ENCODE data around the gene OBSCN. TPM values are rescaled to one million over a fixed set of nuclear protein-coding genes. Genes with fewer than 3 reads are reported as not detected.

OBSCN gene
- total and polyA plus RNA-seq, 10 of the 15 experiments (the other 5 are each of a cell fraction or from before 2014, with no cell fraction given): 0.01 to 0.36 (median 0.08) TPM; not detected in 2

- TF ChIP-seq MEF2A (IDR thresholded peaks at IDR 0.05; ENCODE audit: insufficient read depth, low read depth, low read length) (no peak), ZNF622 (IDR thresholded peaks at IDR 0.05) (no peak), SKIL (IDR thresholded peaks at IDR 0.05; ENCODE audit: low read depth, poor library complexity, severe bottlenecking) (no peak), JUNB (IDR thresholded peaks at IDR 0.05) (no peak), ZNF274 (IDR thresholded peaks at IDR 0.05; ENCODE audit: insufficient read depth, insufficient read length) (no peak), RCOR1 (conservative IDR thresholded peaks at IDR 0.05; ENCODE audit: low read depth, low read length) (no peak)
Observed at GRCh38 chr1:228291906-228292608, 84.2 kb downstream of the OBSCN start (continued).

GRCh38 chr1:228292609-228292911, 84.7 kb downstream of the OBSCN start:
- Histone ChIP-seq H3K27ac (ENCODE audit: control insufficient read depth, insufficient read depth) (no peak overlapping the region), H4K20me1 (ENCODE audit: control insufficient read depth, insufficient read depth) (no peaks in the 10 kb centered on the region), H3K36me3 (ENCODE audit: control insufficient read depth in 2 of 2, insufficient read depth in 2 of 2, low read length in 1 of 2) (no peaks in the 10 kb centered on the region), H3K9me3 (replicated peaks; ENCODE audit: control insufficient read depth, insufficient read depth, low read length) (no peaks in the 10 kb centered on the region), H3K4me3 (no peak overlapping the region), H3K27me3 (replicated peaks in 1 of 2; ENCODE audit: control insufficient read depth in 2 of 2, insufficient read depth in 2 of 2, low read length in 1 of 2) (no peaks in the 10 kb centered on the region), H3K4me1 (ENCODE audit: control insufficient read depth, insufficient read depth, low read length) (no peaks in the 10 kb centered on the region), H3K79me2 (ENCODE audit: control insufficient read depth, insufficient read depth, low read length) (no peaks in the 10 kb centered on the region), H2AFZ (ENCODE audit: control insufficient read depth, low read depth, low read length) (no peak overlapping the region), H3K9ac (ENCODE audit: control insufficient read depth, insufficient read depth, low read length) (no peak overlapping the region), H3K4me2 (ENCODE audit: control insufficient read depth, insufficient read depth) (no peak overlapping the region)
- RAD21 ChIA-PET (ENCODE audit: unreplicated experiment): no interaction called here
- no TSS peak for BruUV-seq (replicated peaks)
- no peak for DNase-seq (ENCODE audit: low read depth, low spot score)
- SMC1A ChIA-PET (ENCODE audit: uncharacterized antibody, unreplicated experiment): no interaction called here
- intact Hi-C loops (cut with micrococcal nuclease; ENCODE audit: unreplicated experiment) (no loop called here), in situ Hi-C loops (cut with MboI) (no loop called here)
- POLR2A ChIA-PET: no interaction called here
- TF ChIP-seq TCF7 (IDR thresholded peaks at IDR 0.05; ENCODE audit: borderline replicate concordance): no peak
- TF ChIP-seq CBFB (IDR thresholded peaks at IDR 0.05; ENCODE audit: low read depth): no peak
- TF ChIP-seq RCOR1 (conservative IDR thresholded peaks at IDR 0.05; ENCODE audit: low read depth, low read length): no peak
- TF ChIP-seq BACH1 (IDR thresholded peaks at IDR 0.05; ENCODE audit: borderline replicate concordance): no peak
- TF ChIP-seq MYC (IDR thresholded peaks at IDR 0.05; ENCODE audit: insufficient read depth, insufficient read length, insufficient replicate concordance, low read length, severe bottlenecking): no peak
- TF ChIP-seq BRCA1 (IDR thresholded peaks at IDR 0.05; ENCODE audit: low read depth, low read length): no peak
- no peak for TF ChIP-seq SKIL (IDR thresholded peaks at IDR 0.05; ENCODE audit: low read depth, poor library complexity, severe bottlenecking)
- TF ChIP-seq ZNF207 (IDR thresholded peaks at IDR 0.05; ENCODE audit: borderline replicate concordance): no peak
- TF ChIP-seq NBN (IDR thresholded peaks at IDR 0.05): no peak
- FAIRE-seq: no peak
- CTCF ChIA-PET: no interaction called here
- ATAC-seq: no peak
- WGBS (ENCODE audit: insufficient coverage, insufficient replicate concordance, low lambda C conversion rate, missing lambda C conversion rate): 47% methylated on average over 9 of the region's 9 CpGs
